ENCODE results near the gene MSGN1. TPM values are rescaled to one million over a fixed set of nuclear protein-coding genes. Genes with fewer than 3 reads are reported as not detected.
A peak's percentile ranks its signal among the peaks of the same experiment; 100 is the strongest.

The MSGN1 gene
- total RNA-seq, 1 donor from 2014 or later, result not detected

DNA sequence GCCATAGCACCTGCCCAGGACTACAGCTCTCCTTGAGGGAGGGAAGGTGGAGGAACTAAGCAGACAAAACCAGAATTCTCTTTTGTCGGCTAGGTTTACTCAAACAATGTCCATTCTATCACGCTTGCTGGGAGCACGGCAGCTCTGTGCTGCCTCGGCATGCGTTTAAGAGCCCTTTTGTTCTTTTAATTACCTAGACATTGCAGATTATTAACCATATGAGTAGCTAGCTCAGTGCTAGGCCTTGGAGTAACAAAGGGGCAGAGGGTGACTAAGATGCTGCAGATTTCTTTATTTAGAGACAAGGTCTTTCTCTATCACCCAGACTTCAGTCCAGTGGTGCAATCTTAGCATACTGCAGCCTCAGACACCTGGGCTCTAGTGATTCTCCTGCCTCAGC, 11.1 kb downstream of the MSGN1 start:
- Histone ChIP-seq H3K27ac (no peak overlapping the region), H3K4me1 (peaks cover 0 to 14% of the 10 kb centered on the region in 2 donors), H3K36me3 (no peaks in the 10 kb centered on the region), H3K4me3 (no peak overlapping the region), H3K9me3 (no peaks in the 10 kb centered on the region), H3K27me3 (no peaks in the 10 kb centered on the region)
- intact Hi-C loops (cut with DNase I), result loop anchor here (5.0 kb wide), 1 partner anchor 105 kb away; no protein-coding TSS in a partner anchor
- no peak for DNase-seq (ENCODE audit: low spot score in 2 of 2)
- TF ChIP-seq CTCF (IDR thresholded peaks at IDR 0.05), result no peak

DNA sequence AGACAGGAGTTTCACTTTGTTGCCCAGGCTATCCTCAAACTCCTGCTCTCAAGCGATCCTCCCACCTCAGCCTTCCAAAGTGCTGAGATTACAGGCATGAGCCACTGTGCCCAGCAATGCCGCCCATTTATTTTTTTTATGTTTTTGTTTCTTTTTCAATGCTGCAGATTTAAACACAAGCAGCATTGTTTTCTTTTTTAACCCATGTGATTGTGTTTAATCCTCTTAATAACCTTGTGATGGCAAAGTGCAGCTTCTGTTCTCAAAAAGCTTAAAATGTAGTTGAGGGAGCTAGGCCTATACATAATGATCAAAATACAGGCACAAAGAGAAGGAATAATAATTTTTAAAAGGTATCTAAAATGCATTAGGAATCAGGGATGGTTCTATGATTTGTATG, 11.5 kb downstream of the MSGN1 start:
- no peak for DNase-seq (ENCODE audit: low spot score in 2 of 2)
- Histone ChIP-seq H3K4me1 (peaks cover 0 to 9% of the 10 kb centered on the region in 2 donors), H3K36me3 (no peaks in the 10 kb centered on the region), H3K9me3 (no peaks in the 10 kb centered on the region), H3K4me3 (no peak overlapping the region), H3K27ac (no peak overlapping the region), H3K27me3 (no peaks in the 10 kb centered on the region)
- intact Hi-C loops (cut with DNase I), result loop anchor here (5.0 kb wide), 1 partner anchor 105 kb away; no protein-coding TSS in a partner anchor
- no peak for TF ChIP-seq CTCF (IDR thresholded peaks at IDR 0.05)

GRCh38 chr2:17830053-17831034, 14.1 kb downstream of the MSGN1 start:
- Histone ChIP-seq H3K27ac (no peak overlapping the region), H3K4me3 (peak overlapping the region in 1 of 2 donors; percentile 47), H3K4me1 (peaks cover 0 to 3% of the 10 kb centered on the region in 2 donors), H3K27me3 (no peaks in the 10 kb centered on the region), H3K9me3 (no peaks in the 10 kb centered on the region), H3K36me3 (no peaks in the 10 kb centered on the region)
- peak; percentile 74 to 96 (median 80) for TF ChIP-seq CTCF (IDR thresholded peaks at IDR 0.05)
- peak in 1 of 2 donors; percentile 79 for DNase-seq (ENCODE audit: low spot score in 2 of 2)
- intact Hi-C loops (cut with DNase I), result loop anchor here (2.0 kb wide), 1 partner anchor 76 kb away; the partner anchor contains the start of gene GEN1

GRCh38 chr2:17835516-17835915, 19.3 kb downstream of the MSGN1 start:
- Histone ChIP-seq H3K36me3 (no peaks in the 10 kb centered on the region), H3K9me3 (no peaks in the 10 kb centered on the region), H3K27ac (no peak overlapping the region), H3K27me3 (no peaks in the 10 kb centered on the region), H3K4me1 (peaks cover 0 to 3% of the 10 kb centered on the region in 2 donors), H3K4me3 (no peak overlapping the region)
- no peak for TF ChIP-seq CTCF (IDR thresholded peaks at IDR 0.05)
- intact Hi-C loops (cut with DNase I), result no loop called here
- no peak for DNase-seq (ENCODE audit: low spot score in 2 of 2)

DNA sequence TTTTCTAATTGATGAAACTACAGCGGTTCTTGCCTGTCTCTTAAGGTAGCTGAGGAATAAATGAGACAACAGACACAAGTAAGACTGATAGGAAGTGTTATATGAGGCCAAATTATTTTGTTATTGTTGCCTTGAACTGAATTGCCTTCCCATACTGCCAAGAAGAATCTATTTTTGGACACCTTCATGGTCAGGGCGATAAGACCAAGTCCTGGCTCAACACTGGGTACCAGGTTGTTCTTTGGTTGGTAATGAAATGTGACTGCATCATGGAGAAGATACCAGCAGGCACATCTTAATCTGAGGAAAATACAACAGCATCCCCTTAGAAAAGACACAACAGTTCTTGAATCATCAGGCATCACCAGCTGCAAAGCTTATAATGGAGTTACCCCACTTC, 23.7 kb downstream of the MSGN1 start:
- H3K27me3 ChIP-seq, result no peaks in the 10 kb centered on the region
- intact Hi-C loops (cut with DNase I), result no loop called here

More for the DNA sequence above, 23.7 kb downstream of the MSGN1 start:
- H3K4me1 ChIP-seq, result no peaks in the 10 kb centered on the region
- no peaks in the 10 kb centered on the region for H3K36me3 ChIP-seq
- H3K9me3 ChIP-seq, result no peaks in the 10 kb centered on the region
- H3K4me3 ChIP-seq, result no peak overlapping the region
- no peak for DNase-seq (ENCODE audit: low spot score in 2 of 2)
- H3K27ac ChIP-seq, result no peak overlapping the region
- TF ChIP-seq CTCF (IDR thresholded peaks at IDR 0.05), result no peak

Data from ascending aorta (tissue), 2 donors.